ENCODE results near the gene YPEL5.
"Not testable (repeated sequence)": the region's sequence is repeated elsewhere in the genome, so short reads cannot be mapped to it uniquely, and the experiment has no call there.

The YPEL5 gene

DNA sequence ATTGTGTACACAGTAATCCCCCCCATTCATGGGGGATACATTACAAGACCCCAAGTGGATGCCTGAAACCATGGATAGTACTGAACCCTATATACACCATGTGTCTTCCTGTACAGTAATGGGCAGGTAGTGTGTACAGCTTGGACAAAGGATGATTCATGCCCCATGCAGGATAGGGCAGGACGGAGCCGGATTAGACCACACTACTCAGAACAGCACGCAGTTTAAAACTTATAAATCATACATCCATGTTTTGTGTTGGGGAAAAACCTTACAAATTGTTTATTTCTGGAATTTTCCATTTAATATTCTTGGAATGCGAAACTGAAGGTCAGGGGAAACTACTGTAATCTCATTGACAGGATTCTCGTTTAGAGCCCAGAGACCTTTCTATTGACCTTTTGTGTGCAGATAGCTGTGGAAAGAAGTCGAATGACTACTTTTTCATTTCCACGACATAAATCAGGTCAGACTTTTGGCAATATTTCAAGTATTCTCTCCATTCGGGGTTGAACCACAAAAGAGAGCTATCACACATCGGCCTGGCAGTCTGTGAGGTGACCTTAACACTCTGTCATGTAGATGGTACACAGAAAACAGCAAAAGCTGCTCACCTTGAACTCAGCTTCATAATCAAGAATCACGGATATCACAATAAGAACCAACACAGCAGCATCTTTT lies 9.9 kb upstream of the YPEL5 start:
- DNase-seq (ENCODE audit: low read depth): no peak

DNA sequence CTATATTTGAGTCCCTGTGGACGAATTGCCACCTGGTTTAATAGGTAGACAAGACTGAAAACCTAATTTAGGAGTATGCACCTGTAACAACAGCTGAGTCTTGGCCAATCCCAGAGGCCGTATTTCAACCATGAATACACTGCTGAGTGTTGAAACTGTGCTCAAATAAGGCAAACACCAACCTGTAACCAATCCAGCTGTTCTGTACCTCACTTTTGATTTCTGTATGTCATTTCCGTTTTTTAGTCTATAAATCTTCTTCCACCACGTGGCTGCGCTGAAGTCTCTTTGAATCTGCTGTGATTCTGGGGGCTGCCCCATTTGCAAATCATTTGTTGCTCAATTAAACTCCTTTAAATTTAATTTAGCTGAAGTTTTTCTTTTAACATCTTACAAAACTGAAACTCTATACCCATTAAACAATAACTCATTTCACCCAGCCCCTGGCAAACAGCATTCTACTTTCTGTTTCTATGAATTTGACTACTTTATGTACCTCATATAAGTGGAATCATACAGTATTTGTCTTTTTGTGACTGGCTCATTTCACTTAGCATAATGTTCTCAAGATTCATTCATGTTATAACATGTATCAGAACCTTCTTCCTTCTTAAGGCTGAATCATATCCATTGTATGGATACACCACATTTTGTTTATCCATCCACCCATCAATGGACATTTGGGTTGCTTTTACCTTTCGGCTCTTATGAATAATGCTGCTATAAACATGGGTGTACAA lies 7.5 kb upstream of the YPEL5 start:
- no peak for DNase-seq (ENCODE audit: low read depth)

GRCh38 chr2:30141136-30141535 lies 5.7 kb upstream of the YPEL5 start:
- DNase-seq (ENCODE audit: low read depth): no peak

- DNase-seq (ENCODE audit: low read depth): no peak
These were observed 2.5 kb upstream of the YPEL5 start for GRCh38 chr2:30144260-30144659.

DNA sequence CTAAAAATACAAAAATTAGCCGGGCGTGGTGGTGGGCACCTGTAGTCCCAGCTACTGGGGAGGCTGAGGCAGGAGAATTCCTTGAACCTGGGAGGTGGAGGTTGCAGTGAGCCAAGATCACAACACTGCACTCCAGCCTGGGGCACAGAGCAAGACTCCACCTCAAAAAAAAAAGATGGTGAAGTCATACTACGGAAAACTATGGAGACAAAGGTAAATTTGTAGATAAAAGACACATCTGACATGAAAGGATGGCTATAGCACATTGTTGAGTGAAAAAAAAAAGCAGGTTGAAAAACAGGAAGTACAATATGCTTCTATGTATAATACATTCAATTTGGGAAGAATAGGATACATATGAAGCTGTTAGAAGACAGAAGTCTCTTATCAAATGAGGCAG lies 1.9 kb upstream of the YPEL5 start:
- not testable (repeated sequence) for DNase-seq (ENCODE audit: low read depth)

DNA sequence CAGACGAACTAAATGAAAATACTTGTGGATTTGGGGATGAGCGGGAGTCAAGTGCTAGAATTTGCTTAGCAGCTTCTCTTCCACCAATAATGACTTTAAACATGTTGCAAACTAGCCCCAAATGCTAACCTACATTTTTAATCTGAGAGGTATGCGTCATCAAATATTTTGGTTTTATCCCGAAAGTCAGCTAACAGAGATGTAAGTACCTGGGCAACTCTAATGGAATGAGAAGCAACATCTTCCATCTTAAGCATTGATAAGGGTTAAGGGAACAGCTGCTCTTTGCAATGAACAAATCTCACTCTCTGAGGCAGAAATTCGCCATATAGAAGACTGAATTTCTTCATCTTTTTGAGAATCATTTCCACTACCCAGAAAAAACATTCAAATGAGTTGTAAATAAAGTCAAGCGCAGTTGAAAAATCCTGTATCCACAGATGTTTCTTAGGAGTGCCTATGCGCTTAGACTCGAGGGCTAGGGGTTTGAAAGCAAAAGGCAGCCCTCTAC lies 926 bp upstream of the YPEL5 start:
- no peak for DNase-seq (ENCODE audit: low read depth)

DNA sequence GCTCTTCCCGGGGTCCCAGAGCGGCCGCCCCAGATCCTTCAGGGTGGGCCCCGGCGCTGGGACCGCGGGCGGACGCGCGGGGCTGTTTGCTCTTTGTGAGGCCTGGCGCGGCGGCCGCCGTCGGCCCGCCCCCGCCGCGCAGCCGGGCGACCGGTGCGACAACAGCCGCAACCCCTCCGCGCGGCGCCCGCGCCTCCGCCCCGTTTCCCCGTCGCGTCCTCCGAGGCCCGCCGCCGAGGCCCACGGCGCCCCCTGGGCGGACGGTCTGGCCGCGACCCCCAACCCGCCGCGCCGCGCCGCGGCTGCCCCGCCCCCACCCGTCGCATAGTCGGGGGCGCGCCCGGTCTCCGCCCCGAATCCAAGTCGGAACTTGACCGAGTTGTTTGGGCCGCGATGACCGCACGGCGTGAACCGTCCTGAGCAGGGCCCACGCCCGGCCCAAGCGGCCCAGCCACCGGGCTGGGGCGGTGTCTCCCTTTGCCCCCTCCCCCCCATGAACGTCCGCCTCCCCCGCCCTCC lies 448 bp downstream of the YPEL5 start:
- DNase-seq (ENCODE audit: low read depth): no peak

- peak; percentile 72 for DNase-seq (ENCODE audit: low read depth)
These were observed 1.2 kb downstream of the YPEL5 start for GRCh38 chr2:30147715-30148610.

DNA sequence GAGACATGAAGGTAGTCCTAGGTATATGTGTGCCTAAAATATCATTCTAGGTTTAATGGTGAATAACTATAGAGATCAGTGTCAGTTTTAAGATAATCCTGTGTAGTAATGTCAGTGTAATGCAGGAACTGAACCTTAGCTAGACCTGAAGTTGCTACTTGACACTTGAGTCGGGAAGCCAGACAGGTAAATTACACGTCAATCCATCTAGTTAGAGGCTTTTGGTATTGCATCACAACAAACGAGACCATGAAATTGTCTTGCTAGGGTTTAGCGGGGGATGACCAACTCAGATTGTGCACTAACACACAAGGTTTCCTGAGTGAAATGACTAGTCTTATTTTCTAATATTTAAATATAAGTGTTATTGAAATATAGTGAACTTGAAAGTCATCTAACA lies 2.0 kb downstream of the YPEL5 start:
- DNase-seq (ENCODE audit: low read depth): no peak

- no peak for DNase-seq (ENCODE audit: low read depth)
These were observed 2.7 kb downstream of the YPEL5 start for GRCh38 chr2:30149513-30149912.

- no peak for DNase-seq (ENCODE audit: low read depth)
These were observed 3.2 kb downstream of the YPEL5 start for GRCh38 chr2:30149976-30150375.

DNA sequence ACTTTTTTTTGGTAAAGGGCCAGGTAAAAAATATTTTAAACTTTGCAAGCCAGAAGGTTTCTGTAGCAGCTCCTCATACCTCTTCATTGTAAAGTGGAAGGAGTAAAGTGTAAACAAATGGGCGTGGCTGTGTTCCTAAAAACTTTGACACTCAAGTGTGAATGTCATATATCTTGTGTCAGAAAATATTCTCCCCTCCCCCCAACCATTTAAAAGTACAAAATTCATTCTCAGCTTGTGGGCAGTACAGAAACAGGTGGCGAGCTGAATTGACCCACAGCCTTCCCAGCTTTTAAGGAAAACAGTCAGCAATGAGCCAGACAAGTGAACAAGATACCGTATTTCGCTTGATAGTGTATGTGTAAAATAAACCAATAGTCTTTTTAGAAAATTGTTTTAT lies 4.0 kb downstream of the YPEL5 start:
- no peak for DNase-seq (ENCODE audit: low read depth)

DNA sequence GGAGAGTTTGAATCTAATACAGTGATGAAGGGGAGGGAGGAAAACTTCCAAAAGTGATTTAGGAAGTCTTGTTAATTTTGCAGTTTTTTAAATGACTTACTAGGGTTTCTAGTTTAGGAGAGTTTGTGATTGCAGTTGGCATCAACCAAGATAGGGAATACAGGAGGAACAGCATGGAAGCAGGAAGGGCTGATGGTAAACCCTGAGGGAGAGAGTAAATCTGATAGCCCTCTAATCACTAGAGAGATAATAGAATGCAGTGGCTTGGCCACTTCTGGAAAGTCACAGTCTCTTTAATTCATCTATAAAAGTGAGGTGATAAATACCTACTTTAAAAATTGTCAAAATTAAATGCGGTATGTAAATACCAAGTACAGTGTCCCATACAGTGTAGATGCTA lies 5.6 kb downstream of the YPEL5 start:
- DNase-seq (ENCODE audit: low read depth): no peak

DNA sequence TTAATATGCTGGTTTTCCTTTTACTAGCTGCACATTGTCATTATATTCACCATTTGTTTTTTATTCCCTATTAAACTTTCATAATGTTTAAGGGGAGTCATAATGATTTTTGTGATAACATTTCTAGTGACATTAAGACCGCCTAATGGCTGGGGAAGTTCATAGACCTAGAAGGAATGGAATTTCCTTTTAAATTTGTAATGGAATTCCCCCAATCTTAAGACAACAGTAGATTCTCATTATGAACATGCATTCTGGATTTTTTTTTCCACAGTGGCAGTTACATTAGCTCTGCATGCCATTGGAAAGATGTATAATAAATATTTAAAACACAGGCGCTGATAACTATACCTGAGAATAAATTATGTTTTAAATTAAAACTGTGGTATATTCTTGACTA lies 8.4 kb downstream of the YPEL5 start:
- no peak for DNase-seq (ENCODE audit: low read depth)

GRCh38 chr2:30155889-30156658 lies 9.3 kb downstream of the YPEL5 start:
- no peak for DNase-seq (ENCODE audit: low read depth)

GRCh38 chr2:30157616-30158015 lies 10.8 kb downstream of the YPEL5 start:
- no peak for DNase-seq (ENCODE audit: low read depth)

GRCh38 chr2:30159766-30160165 lies 13.0 kb downstream of the YPEL5 start:
- DNase-seq (ENCODE audit: low read depth): no peak

DNA sequence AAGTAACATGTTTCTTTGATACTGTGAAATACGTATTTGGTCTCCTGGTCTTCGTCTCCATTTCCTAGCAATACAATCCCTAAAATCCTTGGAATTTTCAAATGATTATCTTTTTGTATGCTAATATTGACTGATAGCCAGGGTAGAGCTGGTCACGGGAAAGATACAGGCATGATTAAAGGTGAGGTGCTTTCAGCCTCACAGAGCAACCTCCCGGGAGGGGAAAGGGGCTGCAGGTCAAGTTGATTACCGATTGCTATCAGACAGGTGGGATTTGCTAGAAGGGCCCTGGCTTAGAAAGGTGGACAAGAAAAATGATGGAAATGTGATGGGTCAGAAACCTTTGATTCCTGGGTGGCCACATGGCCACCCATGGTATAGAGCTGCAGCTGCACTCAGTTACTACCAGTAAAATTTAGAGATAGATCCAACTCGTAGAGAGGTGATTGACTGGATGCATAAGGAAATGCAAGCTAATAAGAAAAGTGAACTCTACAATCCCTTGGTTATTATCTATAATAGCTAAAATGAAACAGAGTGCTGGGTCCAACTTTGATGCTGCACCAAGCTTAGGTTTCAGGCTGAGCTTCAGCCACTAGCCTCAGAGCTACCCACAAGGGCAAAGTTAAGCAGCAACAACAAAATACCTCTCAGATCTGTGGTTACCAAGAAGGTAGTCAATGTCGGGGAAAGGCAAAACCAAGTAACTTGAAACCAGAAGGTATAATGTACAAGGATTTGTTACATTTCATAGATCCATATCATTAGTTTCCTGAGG lies 15.3 kb downstream of the YPEL5 start:
- no peak for DNase-seq (ENCODE audit: low read depth)

GRCh38 chr2:30162806-30163205 lies 16.0 kb downstream of the YPEL5 start:
- DNase-seq (ENCODE audit: low read depth): no peak

- no peak for DNase-seq (ENCODE audit: low read depth)
These were observed 17.5 kb downstream of the YPEL5 start for GRCh38 chr2:30164131-30164925.

Data from stimulated activated CD8-positive, alpha-beta memory T cell treated with anti-CD3 and anti-CD28 coated beads, Interleukin-12 subunit alpha, Interleukin-12 subunit beta, amount 100 ng/mL, for 4 hours (primary cell).